Parathyroid adenoma (tissue), 2 donors: Measurements from ENCODE around the gene MALT1.

Experiments
- H2AFZ ChIP-seq: fragments of 300-600 bp; sonication (generic); one replicate; pipeline ENCODE4 v1.7.0; 2017; ENCODE audit warnings: antibody characterized with exemption, mild to moderate bottlenecking
- H3K27ac ChIP-seq: fragments of 300-600 bp; sonication (generic); one replicate; pipeline ENCODE4 v1.7.0; 2017
- H3K27me3 ChIP-seq: fragments of 300-600 bp; sonication (generic); one replicate; pipeline ENCODE4 v1.7.0; 2017; ENCODE audit warnings: low read length; ENCODE audit not compliant: control insufficient read depth, insufficient read depth
- H3K36me3 ChIP-seq: fragments of 300-600 bp; sonication (generic); one replicate; pipeline ENCODE4 v1.7.0; 2017; ENCODE audit warnings: low read length; ENCODE audit not compliant: control insufficient read depth, insufficient read depth
- H3K4me1 ChIP-seq: fragments of 300-600 bp; sonication (generic); one replicate; pipeline ENCODE4 v1.7.0; 2017; ENCODE audit warnings: control low read depth
- H3K4me2 ChIP-seq: fragments of 300-600 bp; sonication (generic); one replicate; pipeline ENCODE4 v1.7.0; 2017; ENCODE audit warnings: low read length
- H3K4me3 ChIP-seq: fragments of 300-600 bp; sonication (generic); one replicate; pipeline ENCODE4 v1.7.0; 2017; ENCODE audit warnings: low read depth, low read length
- H3K79me2 ChIP-seq: fragments of 300-600 bp; sonication (generic); one replicate; pipeline ENCODE4 v1.7.0; 2017; ENCODE audit warnings: control low read depth
- H3K9ac ChIP-seq: fragments of 300-600 bp; sonication (generic); one replicate; pipeline ENCODE4 v1.7.0; 2017; ENCODE audit warnings: mild to moderate bottlenecking
- H3K9me3 ChIP-seq: fragments of 300-600 bp; sonication (generic); one replicate; pipeline ENCODE4 v1.7.0; 2017; ENCODE audit warnings: low read length; ENCODE audit not compliant: control insufficient read depth
- TF ChIP-seq, protein P1 (sequence below): fragments of 300-600 bp; sonication (generic); IDR thresholded peaks from one replicate; pipeline ENCODE4 v1.7.0; 2017; ENCODE audit warnings: antibody characterized with exemption, mild to moderate bottlenecking
- donor health status: primary hyperparathyroidism.

The MALT1 gene

DNA sequence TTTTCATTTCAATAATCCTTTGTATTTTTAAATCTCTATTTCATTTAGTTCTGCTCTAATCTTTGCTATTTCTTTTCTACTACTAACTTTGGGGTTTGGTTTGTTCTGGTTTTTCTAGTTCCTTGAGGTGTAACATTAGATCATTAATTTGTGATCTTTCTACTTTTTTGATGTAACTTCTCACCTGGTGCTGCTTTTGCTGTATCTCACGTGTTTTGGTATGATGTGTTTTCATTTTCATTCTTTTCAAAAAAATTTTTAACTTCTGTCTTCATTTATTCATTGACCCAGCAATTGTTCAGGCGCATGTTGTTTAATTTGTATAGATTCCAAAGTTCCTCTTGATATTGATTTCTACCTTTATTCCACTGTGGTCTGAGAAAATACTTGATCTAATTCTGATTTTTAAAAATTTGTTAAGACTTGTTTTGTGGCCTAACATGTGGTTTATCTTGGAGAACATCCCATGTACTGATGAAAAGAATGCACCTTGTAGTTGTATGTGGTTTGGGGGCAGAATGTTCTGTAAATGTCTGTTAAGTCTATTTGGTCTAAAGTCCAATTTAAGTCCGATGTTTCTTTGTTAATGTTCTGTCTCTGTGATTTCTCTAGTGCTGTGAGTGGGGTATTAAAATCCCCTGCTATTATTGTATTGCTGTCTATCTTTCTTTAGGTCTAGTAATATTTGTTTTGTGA is 17.3 kb upstream of the MALT1 start:
- TF ChIP-seq, protein P1, sequence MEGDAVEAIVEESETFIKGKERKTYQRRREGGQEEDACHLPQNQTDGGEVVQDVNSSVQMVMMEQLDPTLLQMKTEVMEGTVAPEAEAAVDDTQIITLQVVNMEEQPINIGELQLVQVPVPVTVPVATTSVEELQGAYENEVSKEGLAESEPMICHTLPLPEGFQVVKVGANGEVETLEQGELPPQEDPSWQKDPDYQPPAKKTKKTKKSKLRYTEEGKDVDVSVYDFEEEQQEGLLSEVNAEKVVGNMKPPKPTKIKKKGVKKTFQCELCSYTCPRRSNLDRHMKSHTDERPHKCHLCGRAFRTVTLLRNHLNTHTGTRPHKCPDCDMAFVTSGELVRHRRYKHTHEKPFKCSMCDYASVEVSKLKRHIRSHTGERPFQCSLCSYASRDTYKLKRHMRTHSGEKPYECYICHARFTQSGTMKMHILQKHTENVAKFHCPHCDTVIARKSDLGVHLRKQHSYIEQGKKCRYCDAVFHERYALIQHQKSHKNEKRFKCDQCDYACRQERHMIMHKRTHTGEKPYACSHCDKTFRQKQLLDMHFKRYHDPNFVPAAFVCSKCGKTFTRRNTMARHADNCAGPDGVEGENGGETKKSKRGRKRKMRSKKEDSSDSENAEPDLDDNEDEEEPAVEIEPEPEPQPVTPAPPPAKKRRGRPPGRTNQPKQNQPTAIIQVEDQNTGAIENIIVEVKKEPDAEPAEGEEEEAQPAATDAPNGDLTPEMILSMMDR: no peak
- Histone ChIP-seq H3K4me2 (no peak overlapping the region), H3K27me3 (no peaks in the 10 kb centered on the region), H3K4me1 (no peaks in the 10 kb centered on the region), H3K4me3 (no peak overlapping the region), H2AFZ (no peak overlapping the region), H3K36me3 (no peaks in the 10 kb centered on the region), H3K27ac (no peak overlapping the region), H3K9ac (no peak overlapping the region), H3K79me2 (no peaks in the 10 kb centered on the region), H3K9me3 (no peaks in the 10 kb centered on the region)

DNA sequence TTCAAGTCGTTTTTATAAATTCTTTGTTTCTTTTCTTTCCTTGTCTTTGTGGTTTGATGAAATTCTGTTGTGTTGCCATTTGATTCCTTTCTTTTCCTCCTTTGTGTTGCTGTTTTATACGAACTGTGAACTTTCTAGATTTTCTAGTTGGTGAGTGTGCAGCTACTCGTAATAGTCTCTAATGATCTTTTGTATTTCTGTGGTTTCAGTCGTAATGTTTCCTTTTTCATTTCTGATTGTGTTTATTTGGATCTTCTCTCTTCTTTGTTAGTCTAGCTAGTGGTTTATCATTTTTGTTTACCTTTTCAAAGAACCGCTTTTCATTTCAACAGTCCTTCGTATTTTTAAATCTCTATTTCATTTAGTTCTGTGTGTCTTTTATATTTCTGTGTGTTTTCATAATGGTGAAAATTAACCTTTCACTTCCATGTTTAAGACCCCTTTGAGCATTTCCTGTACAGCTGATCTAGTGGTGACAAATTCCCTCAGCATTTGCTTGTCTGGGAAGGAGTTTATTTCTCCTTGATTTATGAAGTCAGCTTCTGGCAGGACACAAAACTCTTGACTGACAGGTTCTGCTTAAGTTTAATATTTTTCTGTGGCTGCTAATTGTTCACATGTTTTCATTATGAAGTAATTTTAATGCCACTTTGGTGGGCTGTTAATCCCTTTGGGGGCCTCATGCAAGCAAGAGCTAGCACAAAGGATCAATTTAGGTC is 16.2 kb upstream of the MALT1 start:
- TF ChIP-seq, protein P1: no peak
- no peak overlapping the region for H3K27ac ChIP-seq
- no peaks in the 10 kb centered on the region for H3K4me1 ChIP-seq
- no peaks in the 10 kb centered on the region for H3K36me3 ChIP-seq
- H3K4me2 ChIP-seq: no peak overlapping the region
- no peak overlapping the region for H3K9ac ChIP-seq
- H3K79me2 ChIP-seq: no peaks in the 10 kb centered on the region
- no peaks in the 10 kb centered on the region for H3K27me3 ChIP-seq
- H2AFZ ChIP-seq: no peak overlapping the region
- H3K9me3 ChIP-seq: no peaks in the 10 kb centered on the region
- no peak overlapping the region for H3K4me3 ChIP-seq

DNA sequence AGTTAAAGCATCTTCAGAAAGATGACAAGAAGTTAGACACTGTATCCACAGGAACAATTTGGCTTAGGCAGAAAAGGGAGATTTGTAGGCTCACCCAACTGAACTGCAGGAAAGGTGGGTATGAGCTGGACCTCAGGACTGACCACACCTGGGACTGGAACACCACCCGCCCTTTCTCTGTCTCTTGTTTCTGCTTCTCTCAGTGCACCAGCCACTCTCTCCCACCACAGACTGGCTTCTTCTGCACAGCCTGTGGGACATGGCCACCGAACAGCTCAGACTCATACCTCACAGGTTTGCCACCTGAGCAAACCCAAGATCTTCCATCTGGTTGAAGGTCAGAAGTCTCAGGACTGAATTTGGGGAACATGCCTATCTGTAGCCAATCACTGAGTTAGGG is 14.2 kb upstream of the MALT1 start:
- H3K27ac ChIP-seq: no peak overlapping the region
- no peaks in the 10 kb centered on the region for H3K27me3 ChIP-seq
- no peaks in the 10 kb centered on the region for H3K79me2 ChIP-seq

DNA sequence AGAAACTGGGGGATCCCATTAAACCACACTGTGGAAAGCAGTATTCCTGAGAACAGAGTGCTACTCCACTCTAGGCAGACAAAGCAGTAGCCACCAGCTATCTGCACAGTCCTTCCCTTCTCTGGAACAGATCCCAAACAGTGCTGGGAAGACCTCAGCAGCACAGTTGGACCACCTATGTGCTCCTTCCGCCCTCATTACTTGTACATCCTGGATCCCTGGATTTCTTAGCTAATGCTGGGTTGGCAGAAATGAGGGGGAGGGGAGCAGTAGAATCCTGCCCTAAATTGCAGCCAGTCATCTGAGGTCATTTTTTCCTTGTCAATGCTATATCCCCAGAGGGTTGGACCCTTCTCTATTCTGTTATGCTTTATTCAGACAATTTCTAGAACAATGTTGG is 13.8 kb upstream of the MALT1 start:
- Histone ChIP-seq H3K9me3 (no peaks in the 10 kb centered on the region), H3K79me2 (no peaks in the 10 kb centered on the region), H3K4me3 (no peak overlapping the region), H3K9ac (no peak overlapping the region), H3K36me3 (no peaks in the 10 kb centered on the region), H3K4me2 (no peak overlapping the region), H3K27ac (no peak overlapping the region), H3K27me3 (no peaks in the 10 kb centered on the region), H2AFZ (no peak overlapping the region), H3K4me1 (no peaks in the 10 kb centered on the region)
- TF ChIP-seq, protein P1: no peak

More for the DNA sequence above, 14.2 kb upstream of the MALT1 start:
- no peaks in the 10 kb centered on the region for H3K9me3 ChIP-seq
- TF ChIP-seq, protein P1: no peak
- no peaks in the 10 kb centered on the region for H3K4me1 ChIP-seq
- H3K4me3 ChIP-seq: no peak overlapping the region
- no peak overlapping the region for H2AFZ ChIP-seq
- no peaks in the 10 kb centered on the region for H3K36me3 ChIP-seq
- H3K9ac ChIP-seq: no peak overlapping the region
- no peak overlapping the region for H3K4me2 ChIP-seq
